BLaER1 (cell line): ENCODE data around the gene WDR44.
"Not testable (repeated sequence)": the region's sequence is repeated elsewhere in the genome, so short reads cannot be mapped to it uniquely, and the experiment has no call there.

Source experiments
- H3K27ac ChIP-seq: shearing (Covaris generic); formaldehyde crosslinking; 2 replicates; pipeline ENCODE4 v1.8.1; 2022
- H3K27me3 ChIP-seq: shearing (Covaris generic); formaldehyde crosslinking; 2 replicates; pipeline ENCODE4 v1.8.1; 2022
- H3K36me3 ChIP-seq: shearing (Covaris generic); formaldehyde crosslinking; 2 replicates; pipeline ENCODE4 v1.8.1; 2022
- H3K4me1 ChIP-seq: shearing (Covaris generic); formaldehyde crosslinking; 2 replicates; pipeline ENCODE4 v1.8.1; 2022
- H3K4me2 ChIP-seq: shearing (Covaris generic); formaldehyde crosslinking; 2 replicates; pipeline ENCODE4 v1.8.1; 2022
- H3K4me3 ChIP-seq: shearing (Covaris generic); formaldehyde crosslinking; 2 replicates; pipeline ENCODE4 v1.8.1; 2022
- H3K9ac ChIP-seq: shearing (Covaris generic); formaldehyde crosslinking; 2 replicates; pipeline ENCODE4 v1.8.1; 2022
- H3K9me3 ChIP-seq: shearing (Covaris generic); formaldehyde crosslinking; 2 replicates; pipeline ENCODE4 v1.8.1; 2022
- H4K20me1 ChIP-seq: shearing (Covaris generic); formaldehyde crosslinking; 2 replicates; pipeline ENCODE4 v1.8.1; 2022
- Cebpa-rat ChIP-seq: shearing (Covaris generic); IDR thresholded peaks from 2 replicates; pipeline ENCODE4 v1.8.1; 2022

Gene WDR44

GRCh38 chrX:118468122-118468521 is 122.2 kb downstream of the WDR44 start:
- Histone ChIP-seq H3K9ac (no peak overlapping the region), H3K27me3 (no peaks in the 10 kb centered on the region), H3K4me3 (no peak overlapping the region), H3K36me3 (no peaks in the 10 kb centered on the region), H3K27ac (no peak overlapping the region), H3K4me1 (no peaks in the 10 kb centered on the region), H3K9me3 (peaks cover 16% of the 10 kb centered on the region), H3K4me2 (no peak overlapping the region), H4K20me1 (no peaks in the 10 kb centered on the region)
- TF ChIP-seq Cebpa-rat: no peak

- H3K9ac ChIP-seq, H3K27ac ChIP-seq, H3K36me3 ChIP-seq, H3K4me3 ChIP-seq, H3K4me1 ChIP-seq, H4K20me1 ChIP-seq, H3K4me2 ChIP-seq, H3K27me3 ChIP-seq: not testable (repeated sequence)
- H3K9me3 ChIP-seq: peaks cover 16% of the 10 kb centered on the region
These were observed 124.9 kb downstream of the WDR44 start for GRCh38 chrX:118470721-118471347.

GRCh38 chrX:118474586-118474985 is 128.7 kb downstream of the WDR44 start:
- H3K4me3 ChIP-seq: no peak overlapping the region
- H3K4me2 ChIP-seq: no peak overlapping the region
- no peaks in the 10 kb centered on the region for H3K4me1 ChIP-seq
- H4K20me1 ChIP-seq: no peaks in the 10 kb centered on the region
- H3K9ac ChIP-seq: no peak overlapping the region
- no peaks in the 10 kb centered on the region for H3K36me3 ChIP-seq
- no peak for TF ChIP-seq Cebpa-rat
- H3K9me3 ChIP-seq: peaks cover 16% of the 10 kb centered on the region
- H3K27me3 ChIP-seq: no peaks in the 10 kb centered on the region
- no peak overlapping the region for H3K27ac ChIP-seq

- TF ChIP-seq Cebpa-rat: no peak
- H3K27me3 ChIP-seq: no peaks in the 10 kb centered on the region
- H3K9ac ChIP-seq: no peak overlapping the region
- no peak overlapping the region for H3K4me3 ChIP-seq
- H3K27ac ChIP-seq: no peak overlapping the region
- H4K20me1 ChIP-seq: no peaks in the 10 kb centered on the region
- no peaks in the 10 kb centered on the region for H3K36me3 ChIP-seq
- H3K9me3 ChIP-seq: peaks cover 8% of the 10 kb centered on the region
- H3K4me1 ChIP-seq: no peaks in the 10 kb centered on the region
- no peak overlapping the region for H3K4me2 ChIP-seq
These were observed 130.0 kb downstream of the WDR44 start for GRCh38 chrX:118475903-118476302.

DNA sequence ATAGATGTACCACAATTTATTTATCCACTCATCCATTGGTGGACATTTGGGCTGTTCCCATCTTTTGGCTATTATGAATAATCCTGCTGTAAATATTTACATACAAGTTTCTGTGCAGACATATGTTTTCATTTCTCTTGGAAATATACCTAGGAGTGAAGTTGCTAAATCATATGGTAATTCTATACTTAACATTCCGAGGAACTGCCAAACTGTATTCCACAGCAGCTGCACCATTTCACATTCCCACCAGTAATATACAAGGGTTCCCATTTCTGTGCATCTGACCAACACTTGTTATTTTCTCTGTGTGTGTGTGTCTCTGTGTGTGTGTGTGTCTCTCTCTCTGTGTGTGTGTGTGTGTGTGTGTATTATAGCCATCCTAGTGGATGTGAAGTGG is 134.3 kb downstream of the WDR44 start:
- Histone ChIP-seq H3K4me1 (no peaks in the 10 kb centered on the region), H3K27ac (no peak overlapping the region), H4K20me1 (no peaks in the 10 kb centered on the region), H3K36me3 (no peaks in the 10 kb centered on the region), H3K4me2 (no peak overlapping the region), H3K4me3 (no peak overlapping the region), H3K9ac (no peak overlapping the region), H3K27me3 (no peaks in the 10 kb centered on the region), H3K9me3 (no peaks in the 10 kb centered on the region)
- no peak for TF ChIP-seq Cebpa-rat

DNA sequence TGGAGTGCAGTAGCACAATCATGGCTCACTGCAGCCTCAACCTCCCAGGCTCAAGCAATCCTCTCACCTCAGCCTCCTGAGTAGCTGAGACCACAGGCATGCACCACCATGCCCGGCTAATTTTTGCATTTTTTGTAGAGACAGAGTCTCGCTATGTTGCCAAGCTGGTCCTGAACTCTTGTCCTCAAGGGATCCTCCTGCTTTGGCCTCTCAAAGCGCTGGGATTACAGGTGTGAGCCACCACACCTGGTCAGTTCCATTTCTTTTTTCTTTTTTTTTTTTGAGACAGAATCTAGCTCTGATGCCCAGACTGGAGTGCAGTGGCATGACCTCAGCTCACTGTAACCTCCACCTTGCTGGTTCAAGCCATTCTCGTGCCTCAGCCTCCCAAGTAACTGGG is 136.5 kb downstream of the WDR44 start:
- H3K27ac ChIP-seq, H3K27me3 ChIP-seq, H3K9ac ChIP-seq, H3K4me1 ChIP-seq, H3K4me3 ChIP-seq, H3K9me3 ChIP-seq, H3K36me3 ChIP-seq, H3K4me2 ChIP-seq, H4K20me1 ChIP-seq: not testable (repeated sequence)

GRCh38 chrX:118484216-118484903 is 138.5 kb downstream of the WDR44 start:
- Histone ChIP-seq H3K9ac (no peak overlapping the region), H3K27ac (no peak overlapping the region), H3K4me3 (no peak overlapping the region), H3K27me3 (no peaks in the 10 kb centered on the region), H3K4me2 (no peak overlapping the region), H4K20me1 (no peaks in the 10 kb centered on the region), H3K4me1 (no peaks in the 10 kb centered on the region), H3K9me3 (no peaks in the 10 kb centered on the region), H3K36me3 (no peaks in the 10 kb centered on the region)
- TF ChIP-seq Cebpa-rat: no peak

GRCh38 chrX:118486693-118487092 is 140.8 kb downstream of the WDR44 start:
- not testable (repeated sequence) for H3K9ac ChIP-seq, H3K9me3 ChIP-seq, H3K4me1 ChIP-seq, H3K27ac ChIP-seq, H3K36me3 ChIP-seq, H3K4me2 ChIP-seq, H4K20me1 ChIP-seq, H3K27me3 ChIP-seq, H3K4me3 ChIP-seq

DNA sequence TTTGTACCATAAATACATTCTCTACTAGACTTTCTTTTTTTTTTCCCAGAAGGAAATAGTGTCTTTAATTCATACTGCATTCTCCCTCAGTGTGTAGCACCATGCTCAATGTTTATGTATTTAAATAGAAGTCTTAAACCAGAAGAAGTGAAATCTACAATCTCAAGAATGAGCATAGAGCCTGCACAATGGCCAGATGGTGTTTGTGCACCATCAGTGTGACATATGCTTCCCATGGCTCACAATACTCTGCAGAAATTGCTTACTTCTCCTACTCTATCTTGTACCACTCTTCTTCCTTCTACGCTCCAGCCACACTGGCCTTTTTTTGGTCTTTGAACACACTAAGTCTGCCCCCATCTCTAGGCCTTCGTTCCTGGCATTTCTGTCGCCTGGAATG is 147.1 kb downstream of the WDR44 start:
- no peaks in the 10 kb centered on the region for H3K27me3 ChIP-seq
- H3K4me2 ChIP-seq: no peak overlapping the region
- no peak for TF ChIP-seq Cebpa-rat
- no peaks in the 10 kb centered on the region for H4K20me1 ChIP-seq
- H3K9ac ChIP-seq: no peak overlapping the region
- no peak overlapping the region for H3K4me3 ChIP-seq
- peaks cover 9% of the 10 kb centered on the region; the same call in 1 of the 2 replicates for H3K9me3 ChIP-seq
- no peaks in the 10 kb centered on the region for H3K36me3 ChIP-seq
- H3K27ac ChIP-seq: no peak overlapping the region
- peaks cover 22% of the 10 kb centered on the region for H3K4me1 ChIP-seq

DNA sequence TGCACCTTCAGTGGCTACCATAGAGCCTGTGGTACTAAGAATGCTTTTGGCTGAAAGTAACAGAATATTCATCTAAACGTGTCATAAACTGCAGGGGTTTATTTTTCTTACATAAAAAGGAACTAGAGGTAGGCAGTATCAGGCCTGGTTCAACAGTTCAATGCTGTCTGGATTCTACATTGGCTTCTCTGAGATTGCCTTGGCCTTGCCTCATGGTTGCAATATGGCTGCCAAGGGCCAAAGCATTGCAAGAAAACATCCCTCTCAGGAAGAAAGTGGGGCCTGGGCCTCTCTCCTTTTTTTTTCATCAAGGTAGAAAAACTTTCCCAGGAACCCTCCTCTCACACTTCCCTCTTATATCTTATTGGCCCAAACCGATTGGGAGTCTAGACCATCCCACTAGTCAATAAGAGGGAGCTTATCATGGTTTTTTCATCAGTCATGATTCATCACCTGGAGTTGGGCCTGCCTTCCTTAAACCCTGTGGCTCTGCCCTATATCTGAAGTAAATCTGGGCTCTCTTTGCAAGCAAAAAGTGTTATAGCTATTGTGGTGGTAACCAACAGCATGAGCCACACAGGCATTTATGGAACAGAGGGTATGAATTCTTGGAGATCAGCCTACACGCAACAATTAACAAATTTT is 147.9 kb downstream of the WDR44 start:
- H4K20me1 ChIP-seq: no peaks in the 10 kb centered on the region
- no peaks in the 10 kb centered on the region for H3K36me3 ChIP-seq
- peaks cover 9% of the 10 kb centered on the region; the same call in 1 of the 2 replicates for H3K9me3 ChIP-seq
- peak overlapping the region; percentile 62 for H3K4me2 ChIP-seq
- H3K9ac ChIP-seq: no peak overlapping the region
- no peak overlapping the region for H3K4me3 ChIP-seq
- TF ChIP-seq Cebpa-rat: no peak
- H3K27ac ChIP-seq: no peak overlapping the region
- H3K27me3 ChIP-seq: no peaks in the 10 kb centered on the region
- peaks cover 29% of the 10 kb centered on the region for H3K4me1 ChIP-seq
